ENCODE results near the gene NEMP1. TPM values are rescaled to one million over a fixed set of nuclear protein-coding genes. Genes with fewer than 3 reads are reported as not detected.

Gene NEMP1
- total RNA-seq, 4 donors from 2014 or later, result 8.5 to 10.4 (median 9.6) TPM

- TF ChIP-seq, protein P1, sequence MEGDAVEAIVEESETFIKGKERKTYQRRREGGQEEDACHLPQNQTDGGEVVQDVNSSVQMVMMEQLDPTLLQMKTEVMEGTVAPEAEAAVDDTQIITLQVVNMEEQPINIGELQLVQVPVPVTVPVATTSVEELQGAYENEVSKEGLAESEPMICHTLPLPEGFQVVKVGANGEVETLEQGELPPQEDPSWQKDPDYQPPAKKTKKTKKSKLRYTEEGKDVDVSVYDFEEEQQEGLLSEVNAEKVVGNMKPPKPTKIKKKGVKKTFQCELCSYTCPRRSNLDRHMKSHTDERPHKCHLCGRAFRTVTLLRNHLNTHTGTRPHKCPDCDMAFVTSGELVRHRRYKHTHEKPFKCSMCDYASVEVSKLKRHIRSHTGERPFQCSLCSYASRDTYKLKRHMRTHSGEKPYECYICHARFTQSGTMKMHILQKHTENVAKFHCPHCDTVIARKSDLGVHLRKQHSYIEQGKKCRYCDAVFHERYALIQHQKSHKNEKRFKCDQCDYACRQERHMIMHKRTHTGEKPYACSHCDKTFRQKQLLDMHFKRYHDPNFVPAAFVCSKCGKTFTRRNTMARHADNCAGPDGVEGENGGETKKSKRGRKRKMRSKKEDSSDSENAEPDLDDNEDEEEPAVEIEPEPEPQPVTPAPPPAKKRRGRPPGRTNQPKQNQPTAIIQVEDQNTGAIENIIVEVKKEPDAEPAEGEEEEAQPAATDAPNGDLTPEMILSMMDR (IDR thresholded peaks at IDR 0.05; ENCODE audit: low read depth), result no peak
Measured at GRCh38 chr12:57087010-57087690, 8.6 kb upstream of the NEMP1 start.

DNA sequence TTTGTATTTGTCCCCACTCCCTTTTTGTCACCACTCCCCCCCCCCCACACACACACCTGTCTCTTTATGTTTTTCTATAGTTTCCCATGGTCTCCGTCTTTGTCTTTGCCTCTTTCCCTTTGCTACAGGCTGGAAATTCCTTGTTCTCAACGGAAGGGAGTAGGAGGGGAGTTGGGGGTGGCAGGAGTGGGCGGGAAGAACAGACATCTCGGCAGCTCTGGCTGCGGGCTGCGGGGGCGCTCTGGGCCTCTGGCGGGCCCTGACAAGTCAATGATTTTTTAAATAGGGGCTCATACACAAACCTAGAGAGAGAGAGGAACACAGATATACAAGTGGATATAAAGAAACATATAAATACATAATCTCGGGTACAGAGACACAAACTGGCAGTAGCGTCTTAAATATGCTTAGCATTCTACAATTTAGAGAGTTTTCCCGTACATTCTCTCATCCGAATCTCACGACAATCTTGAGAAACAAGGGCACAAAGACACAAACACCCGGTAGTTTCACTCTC lies 8.0 kb upstream of the NEMP1 start:
- TF ChIP-seq, protein P1 (IDR thresholded peaks at IDR 0.05; ENCODE audit: low read depth), result no peak

DNA sequence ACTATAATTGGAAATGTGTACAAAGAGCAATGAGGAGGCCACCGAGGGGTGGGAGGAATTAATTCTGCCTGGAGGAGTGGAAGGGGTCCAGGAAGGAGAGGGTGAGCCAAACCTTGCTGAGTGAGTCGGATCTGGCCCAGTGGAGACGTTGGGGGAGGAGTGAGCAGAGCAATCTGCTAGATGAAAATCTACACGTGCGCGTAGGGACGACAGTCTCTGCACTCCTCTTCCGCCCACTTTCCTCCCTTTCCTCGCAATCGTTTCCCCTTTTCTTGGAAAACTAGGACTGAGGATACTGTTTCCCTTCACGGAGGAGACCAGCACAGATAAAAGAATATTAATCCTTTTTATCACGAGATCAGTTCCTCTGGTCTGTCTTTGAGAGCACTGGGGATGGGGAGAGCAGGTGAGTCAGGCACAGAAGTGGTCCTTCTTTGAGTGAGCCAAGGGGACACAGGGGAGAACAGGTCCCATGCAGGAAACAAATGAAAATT lies 7.5 kb upstream of the NEMP1 start:
- TF ChIP-seq, protein P1 (IDR thresholded peaks at IDR 0.05; ENCODE audit: low read depth), result no peak

DNA sequence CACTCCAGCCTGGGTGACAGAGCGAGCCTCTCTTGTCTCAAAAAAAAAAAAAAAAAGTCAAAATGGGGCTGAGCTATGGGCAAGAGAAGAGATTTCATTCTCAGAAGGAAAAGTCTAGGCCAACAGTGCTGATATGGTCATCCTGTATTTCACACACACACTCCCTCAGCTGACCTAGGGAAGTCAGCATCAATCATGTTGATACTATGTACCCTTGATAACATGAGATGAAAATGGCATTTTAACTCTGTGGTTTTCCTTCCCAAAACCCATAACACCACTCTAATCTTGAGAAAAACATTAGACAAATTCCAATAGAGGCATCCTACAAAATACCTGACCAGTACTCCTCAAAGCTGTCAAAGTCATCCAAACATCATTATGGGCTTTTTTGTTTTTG lies 2.3 kb upstream of the NEMP1 start:
- TF ChIP-seq, protein P1 (IDR thresholded peaks at IDR 0.05; ENCODE audit: low read depth), result no peak

DNA sequence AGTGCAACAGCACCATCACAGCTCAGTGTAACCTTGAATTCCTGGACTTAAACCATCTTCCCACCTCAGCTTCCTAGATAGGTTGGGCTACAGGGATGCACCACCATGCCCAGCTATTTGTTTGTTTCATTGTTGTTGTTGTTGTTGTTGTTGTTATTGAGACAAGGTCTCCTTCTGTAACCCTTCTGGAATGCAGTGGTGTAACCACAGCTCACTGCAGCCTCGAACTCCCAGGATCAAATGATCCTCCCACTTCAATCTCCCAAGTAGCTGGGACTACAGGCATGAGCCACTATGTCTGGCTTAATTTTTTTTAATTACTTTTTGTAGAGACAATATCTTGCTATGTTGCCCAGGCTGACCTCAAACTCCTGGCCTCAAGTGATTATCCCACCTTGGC lies 1.2 kb upstream of the NEMP1 start:
- TF ChIP-seq, protein P1 (IDR thresholded peaks at IDR 0.05; ENCODE audit: low read depth), result no peak

DNA sequence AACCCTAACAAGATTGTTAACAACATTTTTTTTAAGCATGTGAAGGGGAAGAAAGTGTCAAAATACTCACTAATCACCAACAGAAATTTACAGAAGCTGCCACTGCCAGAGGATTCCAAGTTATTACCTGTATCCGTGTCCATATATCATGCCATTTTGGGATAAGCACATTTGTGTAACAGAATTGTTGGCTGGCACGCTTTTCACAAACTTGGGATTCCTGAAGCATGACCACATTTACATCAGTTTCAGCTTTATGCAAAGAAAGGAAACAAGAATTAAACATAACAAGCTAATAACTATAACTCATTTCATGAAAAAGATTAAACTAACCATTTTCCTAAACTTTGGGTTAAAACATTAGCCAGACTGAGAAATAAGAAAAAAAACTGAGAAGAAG lies 5.9 kb downstream of the NEMP1 start:
- TF ChIP-seq, protein P1 (IDR thresholded peaks at IDR 0.05; ENCODE audit: low read depth), result no peak

- TF ChIP-seq, protein P1 (IDR thresholded peaks at IDR 0.05; ENCODE audit: low read depth), result no peak
Measured at GRCh38 chr12:57069523-57069922, 9.1 kb downstream of the NEMP1 start.
